Measurements from ENCODE around the gene PXDC1. TPM values are rescaled to one million over a fixed set of nuclear protein-coding genes. Genes with fewer than 3 reads are reported as not detected.

Gene PXDC1
- total RNA-seq, 4 donors from 2014 or later = 106 to 205 (median 122) TPM

DNA sequence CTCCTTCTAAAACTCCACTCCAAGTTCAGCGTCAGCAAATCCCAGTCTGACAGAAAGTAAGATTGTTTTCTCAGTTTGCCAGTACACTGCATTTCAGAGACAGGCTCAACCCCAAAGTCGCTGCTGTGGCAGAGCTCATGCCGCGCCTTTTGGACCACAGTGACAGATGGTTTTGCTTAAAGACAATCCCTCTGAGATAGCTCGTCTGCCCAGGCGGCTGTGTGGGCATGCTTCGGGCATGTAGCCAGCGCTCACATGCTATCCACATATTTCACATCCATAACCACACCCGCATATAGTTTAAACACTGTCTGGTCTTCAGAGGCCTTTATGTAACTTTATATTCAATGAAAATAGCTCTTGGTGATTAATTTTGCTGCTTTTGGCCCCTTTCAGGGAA, 14.7 kb upstream of the PXDC1 start:
- DNase-seq (ENCODE audit: low spot score) = no peak
- TF ChIP-seq, protein P1, sequence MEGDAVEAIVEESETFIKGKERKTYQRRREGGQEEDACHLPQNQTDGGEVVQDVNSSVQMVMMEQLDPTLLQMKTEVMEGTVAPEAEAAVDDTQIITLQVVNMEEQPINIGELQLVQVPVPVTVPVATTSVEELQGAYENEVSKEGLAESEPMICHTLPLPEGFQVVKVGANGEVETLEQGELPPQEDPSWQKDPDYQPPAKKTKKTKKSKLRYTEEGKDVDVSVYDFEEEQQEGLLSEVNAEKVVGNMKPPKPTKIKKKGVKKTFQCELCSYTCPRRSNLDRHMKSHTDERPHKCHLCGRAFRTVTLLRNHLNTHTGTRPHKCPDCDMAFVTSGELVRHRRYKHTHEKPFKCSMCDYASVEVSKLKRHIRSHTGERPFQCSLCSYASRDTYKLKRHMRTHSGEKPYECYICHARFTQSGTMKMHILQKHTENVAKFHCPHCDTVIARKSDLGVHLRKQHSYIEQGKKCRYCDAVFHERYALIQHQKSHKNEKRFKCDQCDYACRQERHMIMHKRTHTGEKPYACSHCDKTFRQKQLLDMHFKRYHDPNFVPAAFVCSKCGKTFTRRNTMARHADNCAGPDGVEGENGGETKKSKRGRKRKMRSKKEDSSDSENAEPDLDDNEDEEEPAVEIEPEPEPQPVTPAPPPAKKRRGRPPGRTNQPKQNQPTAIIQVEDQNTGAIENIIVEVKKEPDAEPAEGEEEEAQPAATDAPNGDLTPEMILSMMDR (IDR thresholded peaks at IDR 0.05) = no peak
- ATAC-seq (ENCODE audit: low FRiP score) = no peak

DNA sequence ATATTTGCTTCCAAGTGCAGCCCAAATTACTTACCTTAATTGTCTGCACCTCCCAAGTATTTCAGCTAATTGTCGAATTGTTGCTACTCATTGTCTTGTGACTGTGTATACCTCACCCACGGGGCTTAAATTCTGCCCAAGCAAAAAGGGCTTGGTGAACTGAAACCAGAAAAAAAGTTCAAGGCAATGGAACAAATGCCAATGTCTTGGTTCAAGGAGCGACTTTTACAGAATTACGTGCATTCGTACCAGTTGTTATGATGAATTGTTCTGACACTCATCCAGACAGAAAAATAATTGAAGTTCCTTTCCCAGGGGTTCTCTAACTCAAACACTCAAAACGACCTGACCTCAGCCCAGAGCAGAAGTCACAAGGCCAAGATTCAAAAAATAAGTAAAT, 13.9 kb upstream of the PXDC1 start:
- ATAC-seq (ENCODE audit: low FRiP score) (no peak), DNase-seq (ENCODE audit: low spot score) (no peak)
- TF ChIP-seq, protein P1 (IDR thresholded peaks at IDR 0.05) = no peak

DNA sequence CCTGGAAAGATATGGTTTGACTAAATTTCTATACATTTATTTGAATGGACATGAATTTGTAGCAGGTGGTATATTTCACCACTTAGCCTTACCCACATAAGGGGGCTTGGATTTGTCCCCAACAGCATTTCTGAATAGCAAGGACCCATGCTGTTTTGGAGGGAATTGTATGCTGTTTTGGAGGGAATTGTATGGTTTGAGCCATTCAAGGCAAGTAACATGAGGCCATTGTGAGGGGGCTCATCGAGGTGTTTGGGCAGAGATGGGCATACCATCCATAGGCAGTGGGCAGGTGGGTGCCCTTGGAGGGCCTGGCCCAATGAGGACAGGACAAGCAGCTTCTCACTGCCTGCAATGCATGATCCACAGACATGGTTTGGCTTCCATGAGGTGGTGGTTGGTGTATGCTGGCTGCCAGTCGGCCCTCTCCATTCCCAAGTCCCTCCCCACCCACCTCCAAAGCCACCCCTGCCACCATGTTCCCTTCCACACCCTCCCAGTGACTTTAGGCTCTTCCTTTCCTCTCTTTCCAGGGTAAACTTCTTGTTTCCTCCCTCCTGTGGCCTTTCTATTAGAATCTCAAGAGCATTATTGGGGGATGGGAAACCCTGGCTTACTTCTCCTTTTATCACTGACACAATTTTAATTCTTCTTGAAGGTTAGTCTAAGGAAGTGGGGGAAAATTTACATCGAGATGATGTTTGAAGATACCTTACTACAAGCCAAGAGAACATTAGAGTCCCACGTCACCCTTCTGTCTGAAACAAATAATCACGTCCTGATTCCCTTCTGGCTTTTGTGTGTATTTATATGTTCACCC, 13.2 kb upstream of the PXDC1 start:
- DNase-seq (ENCODE audit: low spot score) (no peak), ATAC-seq (ENCODE audit: low FRiP score) (no peak)
- TF ChIP-seq, protein P1 (IDR thresholded peaks at IDR 0.05) = no peak

DNA sequence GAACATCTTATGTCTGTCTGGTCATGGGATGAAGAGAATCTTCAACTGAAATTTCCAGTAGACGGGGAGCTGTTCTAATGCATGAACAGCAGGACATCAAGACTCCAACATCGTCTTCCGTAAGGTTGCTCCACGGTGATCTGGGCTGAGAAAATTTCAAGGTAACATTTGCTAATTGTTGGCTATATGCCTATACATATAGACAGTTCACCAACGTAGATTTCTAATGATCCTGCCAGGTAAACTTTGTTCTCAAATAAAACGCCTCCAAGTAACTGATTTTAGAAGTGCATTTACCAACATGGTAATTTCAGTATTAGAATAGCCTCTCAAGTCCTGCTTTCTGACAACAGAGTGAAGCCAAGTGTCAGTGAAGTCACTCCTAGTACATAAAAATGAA, 11.3 kb upstream of the PXDC1 start:
- DNase-seq (ENCODE audit: low spot score) = no peak
- ATAC-seq (ENCODE audit: low FRiP score) = no peak
- TF ChIP-seq, protein P1 (IDR thresholded peaks at IDR 0.05) = no peak

DNA sequence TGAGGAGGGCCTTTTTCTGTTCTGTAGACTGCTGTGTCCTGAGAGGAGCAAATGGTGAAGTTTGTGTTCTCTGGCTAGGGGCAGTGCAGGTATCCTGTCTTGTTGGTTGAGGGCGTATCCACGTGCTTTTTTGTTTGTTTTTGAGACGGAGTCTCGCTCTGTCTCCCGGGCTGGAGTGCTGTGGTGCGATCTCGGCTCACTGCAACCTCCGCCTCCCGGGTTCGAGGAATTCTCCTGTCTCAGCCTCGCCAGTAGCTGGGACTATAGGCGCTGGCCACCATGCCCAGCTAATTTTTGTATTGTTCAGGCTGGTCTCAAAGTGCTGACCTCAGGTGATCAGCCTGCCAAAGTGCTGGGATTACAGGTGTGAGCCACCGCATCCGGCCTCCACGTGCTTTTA, 10.8 kb upstream of the PXDC1 start:
- TF ChIP-seq, protein P1 (IDR thresholded peaks at IDR 0.05) = no peak
- DNase-seq (ENCODE audit: low spot score) (no peak), ATAC-seq (ENCODE audit: low FRiP score) (no peak)

DNA sequence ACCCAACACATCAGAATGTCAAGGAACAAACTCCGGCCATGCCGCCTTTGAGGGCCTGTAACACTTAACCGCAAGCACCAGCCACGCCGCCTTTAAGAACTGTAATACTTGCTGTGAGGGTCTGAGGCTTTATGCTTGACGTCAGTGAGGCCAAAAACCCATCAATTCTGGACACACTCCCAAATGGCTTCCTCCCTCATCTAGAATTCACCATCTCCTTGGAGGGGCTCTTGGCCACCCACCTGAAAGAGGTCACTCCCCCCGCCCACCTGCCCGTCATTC, 10.4 kb upstream of the PXDC1 start:
- TF ChIP-seq, protein P1 (IDR thresholded peaks at IDR 0.05) = no peak
- no peak for ATAC-seq (ENCODE audit: low FRiP score)
- DNase-seq (ENCODE audit: low spot score) = no peak

DNA sequence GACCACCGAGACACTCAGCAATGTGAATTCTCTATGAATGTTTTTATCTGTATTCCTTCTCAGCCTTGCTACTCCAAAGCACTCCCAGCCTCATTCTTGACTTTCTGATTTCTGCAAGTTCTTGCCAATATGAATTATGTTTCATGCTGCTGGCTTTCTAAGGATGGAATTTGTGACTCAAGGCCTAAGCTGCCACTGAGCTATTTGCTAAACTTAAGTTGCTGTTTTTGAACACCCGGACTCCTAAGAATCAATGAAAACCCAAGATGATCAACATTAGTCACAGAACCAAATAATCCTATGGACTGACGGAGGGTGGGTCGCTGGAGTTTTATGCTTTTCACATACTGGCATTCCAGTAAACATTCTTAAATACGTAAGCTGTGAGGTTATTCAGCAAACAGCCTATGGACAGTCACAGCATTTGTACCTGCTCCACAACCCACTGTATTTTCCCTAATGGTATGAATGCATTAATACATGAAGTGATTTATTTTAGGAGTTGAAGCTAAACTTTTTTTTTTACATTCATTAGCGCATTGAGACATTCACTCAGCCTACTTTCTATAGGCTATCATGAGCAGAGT, 8.2 kb upstream of the PXDC1 start:
- DNase-seq (ENCODE audit: low spot score) = no peak
- peak; percentile 30 for ATAC-seq (ENCODE audit: low FRiP score)
- TF ChIP-seq, protein P1 (IDR thresholded peaks at IDR 0.05) = no peak

All from omental fat pad (tissue), 4 donors.